Activated naive CD4-positive, alpha-beta T cell (primary cell): Measurements from ENCODE around the gene SIGLEC12.

Experiments used
- DNase-seq, 4 experiments: peaks; one replicate each; lab custom pipeline; 2025; lab: John Stamatoyannopoulos, UW

Gene SIGLEC12

DNA sequence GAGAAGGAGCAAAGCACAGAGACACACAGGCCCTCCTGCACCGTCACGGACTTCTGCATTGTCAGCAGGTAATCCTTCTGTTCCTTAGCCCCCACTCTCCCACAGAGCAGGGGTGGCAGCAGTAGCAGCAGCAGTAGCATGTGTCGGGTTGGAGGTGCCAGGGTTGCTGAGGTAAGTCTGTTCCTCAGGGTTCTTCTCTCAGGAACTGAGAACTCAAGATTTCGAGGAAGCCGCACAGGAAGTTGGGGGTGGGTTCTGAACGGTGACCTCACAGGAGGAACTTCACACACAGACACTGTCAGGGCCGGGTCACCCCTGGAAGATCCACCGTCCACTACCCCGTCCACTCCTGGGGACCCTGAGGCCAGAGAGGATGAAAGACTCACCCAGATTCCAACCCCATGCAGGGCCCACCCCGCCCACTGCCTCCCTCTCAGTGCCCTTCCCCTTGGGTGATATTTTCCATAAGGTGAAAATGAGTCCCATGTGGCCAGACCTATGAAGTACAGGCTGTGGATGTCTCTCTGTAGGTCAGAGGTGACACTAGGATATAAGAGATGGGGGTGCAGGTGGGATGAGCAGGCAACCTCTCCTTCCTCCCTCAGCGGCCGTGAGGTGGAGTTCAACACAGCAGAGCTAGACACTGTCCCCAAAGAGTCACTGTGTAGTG, at the start of gene SIGLEC12:
TSS of gene SIGLEC12 (minus strand) at position 207 of the 670 bp plus-strand sequence. CDS start at position 140, 67 bp downstream.
- no peak for DNase-seq

DNA sequence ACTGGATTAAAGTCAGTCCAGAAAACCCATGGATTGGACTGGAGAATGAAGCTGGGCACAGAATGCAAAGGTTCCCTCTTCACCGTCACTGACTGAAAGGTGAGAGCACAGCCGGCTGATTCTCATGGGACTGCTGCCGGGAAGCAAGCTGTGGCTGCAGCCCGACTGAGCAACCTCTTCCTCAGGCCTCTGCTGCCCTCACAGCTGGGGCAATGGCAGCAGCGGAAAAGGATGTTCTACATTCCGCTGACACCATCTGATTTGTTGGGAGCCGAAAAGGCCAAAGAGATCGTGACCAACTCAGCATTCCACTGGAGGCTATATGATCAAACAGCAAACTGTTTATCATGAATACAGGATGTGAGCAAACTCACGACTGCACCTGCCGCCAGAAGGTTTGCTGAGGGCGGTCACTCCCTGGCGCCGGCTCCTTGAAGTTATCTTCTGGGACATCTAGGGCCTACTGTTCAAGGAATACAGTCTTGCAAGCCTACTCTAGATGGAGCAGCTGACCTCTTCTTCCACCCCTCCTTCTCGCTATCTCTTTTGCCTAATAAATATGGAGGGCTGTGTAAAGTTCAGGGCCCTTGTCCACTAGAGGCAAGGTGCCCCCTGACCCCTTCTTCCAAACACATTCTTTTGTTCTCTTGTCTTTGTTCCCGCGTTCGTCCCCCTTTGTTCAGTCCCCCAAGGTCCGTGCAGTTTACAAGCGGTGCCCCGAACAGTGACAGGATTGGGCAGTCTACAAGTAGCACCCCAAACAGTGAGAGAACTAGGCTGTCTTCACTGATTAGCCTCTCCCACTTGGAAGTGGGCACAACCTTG, 49.5 kb upstream of the SIGLEC12 start:
- no peak for DNase-seq

DNA sequence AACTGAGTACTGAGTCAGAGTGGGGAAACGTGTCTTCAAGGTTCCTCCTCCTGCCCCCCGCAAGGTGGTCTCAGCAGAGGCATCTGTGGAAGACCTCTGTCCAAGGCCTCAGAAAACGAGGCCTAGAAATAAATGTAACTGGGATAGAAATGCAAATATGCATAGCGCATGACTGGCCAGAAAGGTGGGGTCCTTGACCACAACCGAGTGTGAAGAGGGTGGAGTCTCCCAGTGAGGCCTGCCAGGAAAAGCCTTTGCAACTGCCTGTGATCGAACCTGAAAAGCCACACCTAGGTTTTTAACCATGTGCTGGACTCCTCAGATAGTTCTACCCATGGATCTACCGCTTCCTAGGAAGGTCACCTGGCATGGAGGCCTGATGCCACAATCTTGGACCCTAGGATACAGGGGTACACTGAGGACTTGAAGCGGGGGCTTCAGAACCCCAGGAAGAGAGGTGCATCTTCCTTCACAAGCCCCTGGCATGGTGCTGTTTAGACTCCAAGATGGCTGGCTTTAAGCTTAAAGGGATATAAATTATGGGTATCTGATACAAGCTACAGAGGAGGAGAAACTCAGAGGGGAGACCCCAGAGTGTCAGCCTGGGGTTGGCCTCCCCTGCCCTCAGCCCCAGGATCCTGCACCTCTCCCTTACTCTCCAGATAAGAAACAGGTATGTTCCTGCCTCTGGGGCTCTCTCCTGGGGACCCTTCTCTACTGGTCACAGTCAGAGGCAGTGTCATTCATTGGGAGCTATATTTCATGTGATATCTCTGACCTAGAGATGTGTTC, 48.1 kb upstream of the SIGLEC12 start:
- DNase-seq = no peak

DNA sequence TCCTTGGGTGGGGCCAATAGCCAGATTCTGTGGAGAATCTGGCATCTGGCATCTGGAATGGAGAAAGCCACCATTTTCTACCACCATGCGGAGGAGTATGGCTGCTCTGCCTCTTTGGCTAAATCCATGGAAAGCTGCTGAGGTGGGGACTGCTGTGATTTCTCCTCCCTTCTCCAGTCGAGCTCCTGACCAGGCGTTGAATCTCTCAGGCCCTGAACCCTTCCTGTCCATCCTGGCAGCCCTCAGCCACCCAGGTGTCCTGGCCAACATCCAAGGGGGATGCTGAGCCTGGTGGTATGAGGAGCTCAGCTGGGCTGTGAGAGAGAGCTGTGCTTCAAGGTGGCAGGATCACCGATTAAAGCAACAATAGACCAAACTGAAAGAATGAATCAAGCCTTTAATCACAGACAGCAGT, 47.3 kb upstream of the SIGLEC12 start:
- DNase-seq = no peak

DNA sequence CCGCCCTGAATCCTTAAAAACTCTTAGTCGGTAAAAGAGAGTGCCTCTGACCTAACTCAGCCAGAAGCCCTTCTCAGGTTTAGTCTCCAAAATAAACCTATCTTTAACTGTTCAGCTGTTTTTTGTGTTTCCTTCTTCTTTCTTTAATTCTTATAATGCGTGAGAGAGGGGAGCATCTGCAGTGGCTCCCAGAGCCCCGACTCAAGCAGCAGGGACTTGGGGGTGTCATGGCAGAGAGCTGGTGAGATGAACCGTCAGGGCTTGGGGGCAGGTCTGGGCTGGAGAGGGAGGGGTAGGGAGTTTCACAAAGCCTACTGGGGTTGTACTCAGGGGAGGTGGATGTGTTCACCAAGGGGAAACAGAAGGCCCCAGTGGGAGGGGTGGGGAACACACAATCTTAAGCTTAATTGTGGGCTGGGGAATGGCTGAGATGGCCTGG, 46.6 kb upstream of the SIGLEC12 start:
- DNase-seq = no peak

DNA sequence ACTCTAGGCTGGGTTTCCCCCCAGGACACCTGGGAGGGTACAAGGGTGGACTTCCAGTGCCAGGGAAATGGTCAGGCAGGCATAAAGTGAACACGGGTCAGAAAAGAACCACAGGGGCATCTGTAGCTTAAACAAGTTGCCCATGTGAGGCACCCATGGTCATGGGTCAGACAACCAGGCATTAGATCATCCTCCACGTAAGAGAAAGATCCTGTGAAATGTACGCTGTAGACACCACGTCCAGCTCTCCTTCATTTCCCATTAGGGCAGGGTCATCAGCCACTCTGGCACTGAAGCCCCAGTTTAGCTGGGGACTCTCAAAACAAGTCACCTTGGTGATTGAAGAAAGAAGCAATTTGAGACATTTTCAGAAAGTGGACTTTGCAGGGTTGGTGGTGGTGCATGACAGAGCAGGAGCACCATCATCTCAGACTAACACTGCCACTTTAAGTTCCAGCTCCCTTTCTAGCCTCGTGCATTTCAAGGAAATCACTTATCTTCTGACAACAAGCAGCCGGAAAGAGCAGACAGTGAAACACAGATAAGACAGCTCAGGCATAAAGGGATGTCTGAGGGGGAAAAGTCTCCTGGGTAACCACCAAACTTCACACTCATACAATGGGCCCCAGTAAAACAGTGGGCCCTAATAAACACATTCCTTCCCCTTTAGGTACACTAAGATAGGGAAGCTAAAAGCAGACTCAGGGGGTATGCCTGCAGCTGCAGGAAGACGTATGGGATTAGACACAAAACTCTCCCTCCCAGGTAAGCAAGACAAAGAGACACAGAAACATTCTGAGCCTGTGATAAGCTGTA, 46.0 kb upstream of the SIGLEC12 start:
- DNase-seq = no peak

DNA sequence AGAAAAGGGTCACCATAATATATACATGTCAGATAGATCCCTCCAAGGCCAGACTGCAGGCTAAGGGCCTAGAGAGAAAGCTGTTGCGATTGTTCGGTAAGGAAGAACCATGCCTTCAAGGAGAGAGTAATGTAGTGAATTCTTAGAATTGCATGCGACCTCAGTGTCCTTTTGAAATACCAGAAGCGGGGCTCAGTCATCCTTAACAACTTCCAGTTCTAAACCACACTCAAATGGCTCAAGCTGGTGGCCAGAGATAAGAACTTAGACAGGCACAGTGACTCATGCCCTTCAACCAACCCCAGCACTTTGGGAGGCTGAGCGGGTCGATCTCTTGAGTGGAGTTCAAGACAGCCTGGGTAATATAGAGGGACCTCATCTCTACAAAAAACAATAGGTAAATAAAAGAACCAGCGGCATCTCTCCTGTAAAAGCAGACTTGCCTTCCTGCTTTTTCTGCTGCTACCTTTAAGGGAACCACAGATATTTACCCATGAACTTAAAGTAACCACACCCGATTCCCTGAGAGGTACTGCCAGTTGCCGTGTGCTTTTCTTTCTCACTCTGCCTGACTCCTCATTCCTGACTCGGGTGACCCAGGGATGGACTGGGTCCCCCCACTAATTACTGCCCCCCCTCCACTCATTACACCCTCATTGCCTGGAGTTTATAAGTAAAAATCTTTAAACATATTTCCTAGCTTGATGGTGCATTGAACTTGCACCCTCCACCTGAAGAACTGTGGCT, 45.2 kb upstream of the SIGLEC12 start:
- DNase-seq = no peak

DNA sequence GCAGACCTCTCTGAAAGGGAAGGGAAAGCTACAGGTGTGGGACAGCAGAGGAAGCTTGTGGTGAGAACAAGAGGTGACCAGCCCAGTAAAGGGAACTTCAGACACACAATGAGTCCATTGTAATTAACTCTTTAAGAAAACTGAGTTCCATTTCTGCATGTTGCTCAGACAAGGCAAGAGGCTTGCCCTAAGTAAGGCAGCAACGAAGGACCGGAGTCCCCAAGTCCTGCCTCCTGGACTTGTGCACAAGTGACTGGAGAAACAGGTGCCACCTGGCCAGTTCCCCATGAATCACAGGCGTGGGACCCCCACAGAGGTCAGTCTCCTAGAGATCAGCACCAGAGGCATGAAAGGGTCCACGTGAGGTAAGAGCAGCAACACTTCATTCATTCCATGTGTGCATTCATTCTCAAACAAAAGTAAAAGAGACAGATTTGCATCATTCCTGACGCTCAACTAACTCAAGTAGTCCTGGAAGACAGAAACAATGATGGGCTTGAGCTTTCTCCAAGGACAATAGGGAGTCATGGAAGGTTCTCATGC, 44.6 kb upstream of the SIGLEC12 start:
- no peak for DNase-seq

DNA sequence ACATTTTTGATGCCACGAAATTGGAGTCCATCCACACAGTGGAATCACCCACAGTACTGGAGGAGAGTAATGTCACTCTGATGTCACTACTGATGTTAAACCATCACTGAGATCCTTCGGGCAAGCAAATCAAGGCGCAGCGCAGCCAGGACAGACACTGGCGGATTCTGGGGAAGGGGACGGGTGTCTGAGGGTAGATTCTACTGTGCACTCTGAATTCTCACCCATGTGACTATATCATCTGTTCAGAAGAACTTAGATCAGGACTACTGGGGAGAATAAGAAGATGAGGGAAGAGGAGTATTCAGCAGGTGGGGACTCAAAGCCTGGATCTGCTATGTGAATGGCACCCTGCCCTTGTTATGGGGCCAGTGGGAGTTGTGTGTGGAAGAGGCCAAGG, 42.4 kb upstream of the SIGLEC12 start:
- DNase-seq = no peak

DNA sequence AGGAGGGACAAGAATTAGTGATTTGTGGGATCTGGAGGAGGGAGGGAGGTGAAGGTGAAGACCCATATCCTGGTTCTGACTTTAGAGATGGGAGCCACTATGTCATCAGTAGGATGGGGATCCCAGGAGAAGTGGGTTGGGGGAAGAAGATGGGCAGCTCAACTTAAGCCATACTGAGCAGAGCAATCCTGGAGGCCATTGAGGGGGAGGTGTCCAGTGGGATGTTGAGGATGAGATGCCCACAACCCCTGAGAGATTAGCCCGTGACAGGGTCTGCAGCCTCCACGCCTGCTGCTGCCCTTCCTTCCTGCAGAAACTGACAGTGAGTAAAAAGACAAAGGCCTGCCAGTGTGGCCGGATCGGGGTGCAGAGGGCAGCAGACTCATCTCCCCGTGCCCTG, 41.1 kb upstream of the SIGLEC12 start:
- DNase-seq = no peak

DNA sequence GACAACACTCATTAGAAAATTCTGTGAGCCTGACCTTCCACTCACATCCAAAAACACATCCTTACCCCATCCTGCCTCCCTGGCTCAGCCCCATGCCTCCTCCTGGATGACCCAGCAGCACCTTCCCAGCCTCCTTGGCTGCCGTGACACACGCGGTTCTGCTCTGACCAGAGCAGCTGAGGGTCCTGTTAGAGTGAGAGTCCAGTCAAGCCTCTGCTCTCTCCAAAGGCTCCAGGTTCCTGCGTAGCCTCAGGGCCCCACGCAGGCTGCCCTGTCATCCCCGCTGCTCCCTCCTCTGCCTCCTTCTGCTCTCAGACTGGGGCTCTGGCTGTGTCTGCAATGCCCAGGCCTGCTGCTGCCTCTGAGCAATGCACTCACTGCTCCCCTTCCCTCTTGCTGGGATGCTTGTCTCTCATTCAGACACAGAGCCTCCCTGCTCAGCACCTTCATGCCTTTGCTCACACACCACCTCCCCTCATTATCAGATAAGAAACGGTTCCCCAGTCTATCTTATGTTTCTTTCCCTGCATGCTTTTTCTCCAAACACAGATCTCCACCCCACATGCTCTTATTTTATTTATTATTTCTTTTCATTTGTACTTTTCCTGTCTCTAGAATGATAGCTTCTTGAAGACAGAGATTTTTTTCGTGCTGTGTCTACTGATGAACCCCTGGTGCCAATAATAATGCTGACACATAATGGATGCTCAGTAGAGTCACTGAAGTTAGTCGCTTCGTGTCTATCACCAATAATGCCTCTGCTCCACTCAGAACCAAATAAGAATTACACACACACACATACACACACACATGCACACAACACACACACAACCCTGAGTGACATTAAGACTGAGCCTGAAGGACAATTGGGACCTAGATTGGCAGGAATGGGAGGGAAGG, 40.1 kb upstream of the SIGLEC12 start:
- no peak for DNase-seq

DNA sequence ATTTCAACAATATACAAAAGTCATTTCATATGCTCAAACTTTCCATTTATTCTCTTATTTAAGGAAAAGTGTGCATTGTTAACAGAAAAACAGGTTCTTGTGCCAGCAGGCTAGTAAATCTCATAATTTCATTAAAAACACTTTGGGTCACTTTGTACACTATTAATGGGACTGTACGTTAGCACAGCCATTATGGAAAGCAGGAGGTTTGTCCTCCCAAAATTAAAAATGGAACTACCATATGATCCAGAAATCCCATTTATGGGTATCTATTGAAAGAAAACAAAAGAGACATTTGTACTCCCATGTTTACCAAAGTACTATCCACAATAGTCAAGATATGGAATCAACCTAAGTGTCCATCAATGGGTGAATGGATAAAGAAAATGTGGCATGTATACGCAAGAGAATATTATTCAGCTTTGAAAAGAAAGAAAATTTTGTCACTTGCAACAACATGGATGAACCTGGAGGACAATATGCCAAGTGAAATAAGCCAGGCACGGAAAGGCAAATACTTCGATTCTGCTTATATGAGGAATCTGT, 38.3 kb upstream of the SIGLEC12 start:
- DNase-seq = no peak

DNA sequence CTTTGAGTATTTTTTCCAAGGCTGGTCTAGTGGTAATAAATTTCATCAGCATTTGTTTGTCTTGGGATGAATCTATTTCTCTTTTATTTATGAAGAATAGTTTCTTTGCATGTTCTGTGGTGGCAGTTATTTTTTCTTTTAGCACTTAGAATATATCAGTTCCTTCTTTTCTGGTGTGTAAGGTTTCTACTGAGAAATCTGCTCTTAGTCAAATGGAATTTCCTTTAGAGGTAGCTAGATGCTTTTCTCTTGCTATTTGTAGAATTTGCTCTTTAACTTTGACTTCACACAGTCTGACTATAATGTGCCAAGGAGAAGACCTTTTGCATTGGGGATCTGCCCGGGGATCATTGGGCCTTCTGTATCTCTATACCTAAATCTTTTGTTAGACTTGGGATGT, 33.9 kb upstream of the SIGLEC12 start:
- no peak for DNase-seq

DNA sequence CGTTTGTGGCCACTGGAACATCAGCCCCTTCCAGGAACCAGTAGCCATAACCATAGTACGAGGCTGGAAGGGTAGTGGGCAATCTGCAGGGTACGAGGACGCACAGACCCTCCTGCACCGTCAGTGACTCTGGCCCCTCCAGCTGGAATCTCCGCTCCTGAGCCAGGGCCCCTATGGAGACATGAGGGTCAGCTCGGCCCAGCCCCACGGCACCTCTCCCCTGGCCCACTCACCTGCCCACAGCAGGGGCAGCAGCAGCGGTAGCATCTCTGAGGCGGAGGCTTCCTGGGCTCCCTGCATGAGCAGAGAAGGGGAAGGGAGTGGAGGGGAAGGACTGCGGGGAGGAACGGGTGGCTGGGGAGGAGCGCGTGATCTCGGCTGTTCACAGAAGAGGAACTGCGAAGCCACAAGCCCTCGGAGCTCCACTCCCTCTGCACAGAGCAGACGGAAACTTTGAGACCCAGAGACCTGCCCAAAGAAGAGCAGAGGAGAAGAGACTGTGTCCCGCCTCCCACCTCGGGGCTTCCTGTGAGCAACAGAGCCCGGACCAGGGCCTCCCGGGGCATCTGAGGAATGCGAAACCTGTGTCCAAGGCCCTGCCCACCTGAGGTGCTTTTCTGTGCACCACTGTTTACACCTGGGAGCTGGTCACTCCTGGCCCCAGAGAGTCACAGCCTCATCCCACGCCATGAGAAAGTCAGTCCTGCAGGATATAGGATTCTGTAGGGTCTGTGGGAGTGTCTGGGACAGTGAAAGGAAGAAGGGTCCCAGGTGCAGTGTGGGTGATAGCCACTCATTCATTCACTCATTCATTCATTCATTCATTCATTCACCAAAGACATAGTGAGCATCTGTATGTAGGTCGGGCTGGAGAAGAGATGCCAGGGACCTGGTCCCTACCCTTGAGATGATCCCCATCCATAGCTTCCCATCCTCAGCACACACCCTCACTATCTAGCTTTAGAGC, 30.0 kb upstream of the SIGLEC12 start, which contains the start of gene SIGLEC6:
TSS of gene SIGLEC6 (minus strand) at position 322 of the 967 bp plus-strand sequence. CDS start at position 300, 22 bp downstream.
- DNase-seq = no peak

DNA sequence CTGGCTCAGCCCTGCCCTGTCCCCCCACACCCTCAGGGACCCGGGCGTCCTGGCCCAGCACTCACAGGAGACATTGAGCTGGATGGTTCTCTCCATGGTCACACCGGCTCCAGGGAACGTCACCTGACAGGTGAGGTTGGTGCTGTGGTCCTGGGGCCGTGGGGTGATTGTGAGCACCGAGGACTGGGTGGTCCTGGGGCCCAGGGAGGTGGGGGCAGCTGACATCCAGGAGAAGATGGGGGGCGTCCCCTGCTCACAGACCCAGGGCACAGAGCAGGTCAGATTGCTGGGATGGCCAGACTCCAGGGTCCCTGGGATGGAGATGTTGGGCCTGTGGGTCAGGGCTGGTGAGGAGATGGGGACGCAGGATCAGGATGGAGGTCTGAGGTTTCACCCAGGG, 29.0 kb upstream of the SIGLEC12 start:
- no peak for DNase-seq

DNA sequence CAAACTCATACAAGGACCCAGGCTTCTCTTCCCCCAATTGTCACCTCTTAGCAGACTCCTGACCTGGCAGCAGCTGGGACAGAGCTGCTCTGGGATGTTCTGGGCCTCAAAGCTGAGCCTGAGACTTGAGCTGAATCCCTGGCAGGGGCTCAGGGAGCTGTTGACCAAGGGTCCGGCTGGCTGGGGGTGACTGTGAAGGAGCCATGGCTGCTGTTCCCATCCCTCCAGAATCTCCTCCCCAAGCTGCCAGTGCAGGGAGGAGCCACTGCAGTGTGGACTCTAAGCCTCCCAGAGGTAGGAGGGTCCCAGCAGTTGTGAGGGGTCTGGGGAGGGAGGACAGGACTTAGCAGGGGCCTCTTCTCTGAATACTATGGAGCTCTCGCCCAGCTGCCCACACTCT, 27.7 kb upstream of the SIGLEC12 start:
- DNase-seq = no peak

DNA sequence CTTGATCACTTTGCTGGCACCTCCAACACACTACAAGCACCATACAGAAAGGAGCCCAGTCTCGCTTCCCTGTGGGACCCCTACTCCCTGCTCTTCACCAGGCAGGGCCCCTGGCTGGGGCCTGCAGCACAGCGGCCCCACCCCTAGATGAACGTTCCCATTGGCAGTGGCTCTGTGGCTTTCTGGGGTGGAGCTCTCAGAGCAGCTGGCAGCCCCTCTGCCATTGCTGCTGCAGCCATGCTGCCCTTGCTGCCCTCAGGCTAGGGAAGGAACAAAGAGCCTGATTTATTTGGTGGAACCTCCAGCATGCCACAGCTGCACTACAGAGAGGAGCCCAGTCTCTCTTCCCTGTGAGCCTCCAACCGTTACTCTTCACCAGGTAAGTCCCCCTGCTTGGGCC, 24.1 kb upstream of the SIGLEC12 start:
- no peak for DNase-seq

DNA sequence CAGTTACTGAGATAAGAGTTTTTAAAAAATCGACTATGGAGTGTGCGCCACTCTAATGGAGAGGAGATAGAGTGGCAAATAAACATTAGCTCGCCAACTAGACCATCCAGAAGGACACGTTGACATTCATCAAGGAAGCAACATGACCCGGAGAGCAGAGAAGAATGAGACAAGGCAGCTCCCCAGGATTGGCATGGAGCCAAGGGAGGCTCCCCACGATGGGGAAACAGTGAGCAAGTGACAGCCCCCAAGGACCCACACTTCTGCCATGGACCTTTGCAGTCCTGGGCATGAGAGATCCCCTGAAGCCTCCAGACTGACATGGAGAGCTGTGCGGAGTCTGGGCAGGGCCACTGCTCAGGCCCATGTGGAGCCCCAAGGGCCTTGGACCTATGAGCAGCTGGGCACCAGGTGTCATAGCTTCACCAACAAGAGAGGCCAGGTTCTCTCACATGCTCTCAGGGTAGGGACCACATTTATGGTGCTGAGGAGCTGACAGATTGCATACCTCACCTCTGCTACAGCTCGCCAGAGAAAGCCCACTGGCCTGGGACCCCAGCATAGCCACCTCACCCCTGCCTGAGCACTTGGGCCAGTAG, 23.2 kb upstream of the SIGLEC12 start:
- DNase-seq = no peak
